Measurements from ENCODE around the gene CDH23.

Gene CDH23

GRCh38 chr10:71739358-71739900 is 342.7 kb downstream of the CDH23 start:
- TF ChIP-seq CTCF (conservative IDR thresholded peaks at IDR 0.05; ENCODE audit: low read depth, low read length), result no peak
- no peak for DNase-seq (ENCODE audit: low read depth)
- H3K4me3 ChIP-seq (ENCODE audit: low read depth, low read length), result no peak overlapping the region

GRCh38 chr10:71740069-71740653 is 343.4 kb downstream of the CDH23 start:
- no peak for TF ChIP-seq CTCF (conservative IDR thresholded peaks at IDR 0.05; ENCODE audit: low read depth, low read length)
- H3K4me3 ChIP-seq (ENCODE audit: low read depth, low read length), result no peak overlapping the region
- peak; percentile 61 for DNase-seq (ENCODE audit: low read depth)

- no peak overlapping the region for H3K4me3 ChIP-seq (ENCODE audit: low read depth, low read length)
- no peak for TF ChIP-seq CTCF (conservative IDR thresholded peaks at IDR 0.05; ENCODE audit: low read depth, low read length)
- no peak for DNase-seq (ENCODE audit: low read depth)
Measured at GRCh38 chr10:71741029-71741428, 344.3 kb downstream of the CDH23 start.

GRCh38 chr10:71741671-71742070 is 345.0 kb downstream of the CDH23 start:
- H3K4me3 ChIP-seq (ENCODE audit: low read depth, low read length), result no peak overlapping the region
- no peak for TF ChIP-seq CTCF (conservative IDR thresholded peaks at IDR 0.05; ENCODE audit: low read depth, low read length)
- no peak for DNase-seq (ENCODE audit: low read depth)

GRCh38 chr10:71742301-71743088 is 345.8 kb downstream of the CDH23 start:
- no peak overlapping the region for H3K4me3 ChIP-seq (ENCODE audit: low read depth, low read length)
- DNase-seq (ENCODE audit: low read depth), result no peak
- TF ChIP-seq CTCF (conservative IDR thresholded peaks at IDR 0.05; ENCODE audit: low read depth, low read length), result no peak

GRCh38 chr10:71743089-71743838 is 346.5 kb downstream of the CDH23 start:
- no peak for TF ChIP-seq CTCF (conservative IDR thresholded peaks at IDR 0.05; ENCODE audit: low read depth, low read length)
- DNase-seq (ENCODE audit: low read depth), result no peak
- no peak overlapping the region for H3K4me3 ChIP-seq (ENCODE audit: low read depth, low read length)

Data from choroid plexus epithelial cell (primary cell).